Right cardiac atrium (tissue), 5 donors: ENCODE data around the gene RAB12. TPM values are rescaled to one million over a fixed set of nuclear protein-coding genes. Genes with fewer than 3 reads are reported as not detected.
"Not testable (repeated sequence)": the region's sequence is repeated elsewhere in the genome, so short reads cannot be mapped to it uniquely, and the experiment has no call there.

Experiments used
- ATAC-seq, 2 donors: fragments of 200-7000 bp; cut with Tn5 transposase; one replicate each; pipeline versions ENCODE4 v1.8.0 to v1.9.1; 2020; ENCODE audit warnings: moderate library complexity in 2 of 2, mild to moderate bottlenecking in 1 of 2
- DNase-seq, 3 donors: peaks; one replicate each; pipeline ENCODE4 v3.0.0-alpha.2; 2020
- H3K27ac ChIP-seq: one replicate; pipeline ENCODE4 v1.5.1; 2013; ENCODE audit warnings: mild to moderate bottlenecking, low read length, control low read depth, moderate library complexity
- H3K27me3 ChIP-seq: one replicate; pipeline ENCODE4 v1.6.1; 2013; ENCODE audit not compliant: control insufficient read depth, insufficient read depth
- H3K4me1 ChIP-seq: one replicate; pipeline ENCODE4 v1.6.1; 2013; ENCODE audit warnings: low read length; ENCODE audit not compliant: control insufficient read depth, insufficient read depth
- H3K4me3 ChIP-seq: one replicate; pipeline ENCODE4 v1.5.1; 2013; ENCODE audit warnings: low read length, control low read depth
- H3K9me3 ChIP-seq: one replicate; pipeline ENCODE4 v1.6.1; 2013; ENCODE audit warnings: low read length; ENCODE audit not compliant: control insufficient read depth
- WGBS: extraction: QIAGEN DNeasy Blood & Tissue Kit; methylation state at CpG from one replicate; pipeline ENCODE4 v1.1.7; 2013; 5-methylcytosine and 5-hydroxymethylcytosine counted together
- intact Hi-C, 4 donors: fragments of 100-400 bp; cut with DNase I; formaldehyde crosslinking; loops; one replicate each; pipeline versions ENCODE4 v1.11.0 to v1.14.0; 2022 to 2023
- polyA plus RNA-seq: library from polyadenylated mRNA; stranded (reverse); fragments of 200-250 nt; gene quantifications from one replicate; pipeline ENCODE4 v1.2.3, GENCODE V29; 2013
- total RNA-seq, 4 donors: library from RNA; stranded (reverse); fragmentation: NEBNext Ultra II Directional; extraction: Animal tissue kit (Norgen Biotek cat#: 25700); gene quantifications; one replicate each; pipeline ENCODE4 v1.2.1, GENCODE V29; 2021
- donor health status: healthy with polysubstance abuse.
- donor health status: DM: no; HTN: yes; CAD: no.
- donor health status: DM: no; HTN: no; CAD: no.
- donor health status: DM: no; HTN: yes; CAD: no; lungs with severe emphysema.
- donor health status: DM: yes; HTN: yes; CAD: no.

RAB12 gene
- total and polyA plus RNA-seq, 5 donors, result 76.4 to 112 (median 101) TPM

- Histone ChIP-seq H3K9me3 (no peaks in the 10 kb centered on the region), H3K4me1 (peaks cover 18% of the 10 kb centered on the region), H3K27ac (peak overlapping the region; percentile 23), H3K27me3 (no peaks in the 10 kb centered on the region), H3K4me3 (no peak overlapping the region)
- 30% methylated on average over 4 of the region's 4 CpGs for WGBS
- DNase-seq (peak in 2 of 3 donors; percentile 23 to 52), ATAC-seq (peak; percentile 82)
- intact Hi-C loops, result no loop called here
These were observed 6.3 kb downstream of the RAB12 start for GRCh38 chr18:8615397-8616027.

- WGBS, result 59% methylated on average over 4 of the region's 4 CpGs
- no peaks in the 10 kb centered on the region for H3K27me3 ChIP-seq
- H3K27ac ChIP-seq, result no peak overlapping the region
- ATAC-seq, result no peak
- intact Hi-C loops, result no loop called here
- no peaks in the 10 kb centered on the region for H3K9me3 ChIP-seq
- DNase-seq, result no peak
- H3K4me3 ChIP-seq, result no peak overlapping the region
- H3K4me1 ChIP-seq, result peaks cover 23% of the 10 kb centered on the region
These were observed 6.8 kb downstream of the RAB12 start for GRCh38 chr18:8616028-8616401.

- H3K27me3 ChIP-seq, result no peaks in the 10 kb centered on the region
- no peak for DNase-seq
- H3K27ac ChIP-seq, result no peak overlapping the region
- intact Hi-C loops, result no loop called here
- peaks cover 16% of the 10 kb centered on the region for H3K4me1 ChIP-seq
- H3K9me3 ChIP-seq, result no peaks in the 10 kb centered on the region
- WGBS, result 88% methylated on average over 5 of the region's 5 CpGs
- ATAC-seq, result no peak
- no peak overlapping the region for H3K4me3 ChIP-seq
These were observed 8.7 kb downstream of the RAB12 start for GRCh38 chr18:8617907-8618306.

- intact Hi-C loops, result no loop called here
- ATAC-seq, result no peak
- H3K9me3 ChIP-seq, result no peaks in the 10 kb centered on the region
These were observed 9.8 kb downstream of the RAB12 start for GRCh38 chr18:8619041-8619440.

GRCh38 chr18:8619835-8620577 is 10.8 kb downstream of the RAB12 start:
- H3K27ac ChIP-seq, result no peak overlapping the region
- ATAC-seq (no peak), DNase-seq (no peak)
- no peaks in the 10 kb centered on the region for H3K9me3 ChIP-seq
- H3K27me3 ChIP-seq, result no peaks in the 10 kb centered on the region
- intact Hi-C loops, result no loop called here
- H3K4me3 ChIP-seq, result no peak overlapping the region
- H3K4me1 ChIP-seq, result peaks cover 16% of the 10 kb centered on the region
- WGBS, result 95% methylated on average over 6 of the region's 6 CpGs

More at GRCh38 chr18:8619041-8619440, 9.8 kb downstream of the RAB12 start:
- 78% methylated on average over 5 of the region's 5 CpGs for WGBS
- no peaks in the 10 kb centered on the region for H3K27me3 ChIP-seq
- peaks cover 16% of the 10 kb centered on the region for H3K4me1 ChIP-seq
- H3K27ac ChIP-seq, result no peak overlapping the region
- no peak for DNase-seq
- no peak overlapping the region for H3K4me3 ChIP-seq

GRCh38 chr18:8620845-8621244 is 11.6 kb downstream of the RAB12 start:
- H3K4me3 ChIP-seq, result no peak overlapping the region
- H3K27ac ChIP-seq, result peak overlapping the region; percentile 54
- no peak for DNase-seq
- intact Hi-C loops, result no loop called here
- ATAC-seq, result no peak
- H3K9me3 ChIP-seq, result no peaks in the 10 kb centered on the region
- no peaks in the 10 kb centered on the region for H3K27me3 ChIP-seq
- peaks cover 16% of the 10 kb centered on the region for H3K4me1 ChIP-seq
- WGBS, result 60% methylated on average over 3 of the region's 3 CpGs

- H3K27me3 ChIP-seq, ATAC-seq, intact Hi-C loops, DNase-seq, H3K27ac ChIP-seq, H3K9me3 ChIP-seq, H3K4me3 ChIP-seq: not testable (repeated sequence)
- H3K4me1 ChIP-seq, result peaks cover 16% of the 10 kb centered on the region
- 87% methylated on average over 10 of the region's 10 CpGs for WGBS
These were observed 13.4 kb downstream of the RAB12 start for GRCh38 chr18:8622625-8623024.

- peak; percentile 85 to 89 for ATAC-seq
- intact Hi-C loops, result no loop called here
- 40% methylated on average over 4 of the region's 4 CpGs for WGBS
- Histone ChIP-seq H3K9me3 (no peaks in the 10 kb centered on the region), H3K27me3 (no peaks in the 10 kb centered on the region), H3K4me3 (no peak overlapping the region), H3K27ac (peak overlapping the region; percentile 46), H3K4me1 (peaks cover 16% of the 10 kb centered on the region)
- peak; percentile 27 to 72 (median 61) for DNase-seq
These were observed 14.4 kb downstream of the RAB12 start for GRCh38 chr18:8623549-8624106.

GRCh38 chr18:8625461-8626092 is 16.3 kb downstream of the RAB12 start:
- H3K27ac ChIP-seq, result peak overlapping the region; percentile 81
- intact Hi-C loops, result no loop called here
- peaks cover 6% of the 10 kb centered on the region for H3K4me1 ChIP-seq
- no peaks in the 10 kb centered on the region for H3K27me3 ChIP-seq
- H3K9me3 ChIP-seq, result no peaks in the 10 kb centered on the region
- H3K4me3 ChIP-seq, result no peak overlapping the region
- ATAC-seq, result no peak
- 77% methylated on average over 13 of the region's 13 CpGs for WGBS
- no peak for DNase-seq

- WGBS, result 68% methylated on average over 6 of the region's 6 CpGs
- Histone ChIP-seq H3K27ac (peak overlapping the region; percentile 62), H3K4me3 (no peak overlapping the region), H3K27me3 (no peaks in the 10 kb centered on the region), H3K9me3 (no peaks in the 10 kb centered on the region), H3K4me1 (peaks cover 1% of the 10 kb centered on the region)
- no peak for DNase-seq
- intact Hi-C loops, result no loop called here
- ATAC-seq, result peak in 1 of 2 donors; percentile 32
These were observed 17.3 kb downstream of the RAB12 start for GRCh38 chr18:8626414-8627106.
